C4-2B (cell line): ENCODE data around the gene BPGM.

Experiments
- H3K27ac ChIP-seq: fragments of 450-650 bp; 2 replicates; pipeline ENCODE4 v1.5.1; 2017
- CTCF ChIP-seq: fragments of 450-650 bp; conservative IDR thresholded peaks from 2 replicates; pipeline ENCODE4 v1.5.1; 2017; ENCODE audit warnings: mild to moderate bottlenecking
- ZFX ChIP-seq: fragments of 450-650 bp; IDR thresholded peaks from 2 replicates; pipeline ENCODE4 v1.6.1; 2017

Gene BPGM

GRCh38 chr7:134646425-134647305 lies at the start of gene BPGM:
TSS of gene BPGM (plus strand) at chr7:134646853. CDS start at chr7:134661508, 14,655 bp downstream.
- TF ChIP-seq ZFX (no peak; the same call in 1 of the 2 replicates), CTCF (peak; percentile 70)
- peak within 1 kb of the TSS; percentile 63 for H3K27ac ChIP-seq

GRCh38 chr7:134599371-134599770 lies 47.3 kb upstream of the BPGM start:
- TF ChIP-seq ZFX = no peak
- TF ChIP-seq CTCF = no peak
- H3K27ac ChIP-seq = no peak overlapping the region

GRCh38 chr7:134601459-134601858 lies 45.2 kb upstream of the BPGM start:
- TF ChIP-seq ZFX (no peak), CTCF (no peak)
- no peak overlapping the region for H3K27ac ChIP-seq

DNA sequence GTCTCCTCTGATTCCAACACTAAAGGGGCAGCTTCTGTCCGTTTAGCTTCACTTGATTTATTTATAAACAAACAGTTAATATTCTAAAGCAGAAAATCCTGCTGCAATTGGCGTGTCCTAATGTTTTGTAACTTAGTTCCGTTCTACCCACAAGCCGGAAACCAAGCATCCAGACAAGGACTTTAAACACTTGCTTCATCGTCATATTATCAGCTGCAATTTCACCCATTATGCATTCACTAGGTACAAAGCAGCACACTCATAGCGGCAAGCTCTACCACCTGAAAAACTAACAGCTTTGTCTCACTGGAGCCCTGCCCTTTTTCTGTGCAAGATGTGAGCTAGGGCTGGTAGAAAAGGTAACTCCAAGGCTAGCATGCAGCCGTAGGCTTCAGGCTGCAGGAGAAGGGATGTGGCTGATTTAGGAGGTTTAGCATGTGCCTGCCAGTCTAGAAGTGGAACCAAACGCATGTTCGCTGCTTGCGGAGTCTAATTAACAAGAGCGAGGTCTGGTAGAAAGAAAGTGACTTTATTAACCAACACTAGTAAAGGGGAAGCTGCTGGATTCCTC lies 43.7 kb upstream of the BPGM start:
- TF ChIP-seq ZFX = no peak
- TF ChIP-seq CTCF = no peak
- H3K27ac ChIP-seq = no peak overlapping the region

DNA sequence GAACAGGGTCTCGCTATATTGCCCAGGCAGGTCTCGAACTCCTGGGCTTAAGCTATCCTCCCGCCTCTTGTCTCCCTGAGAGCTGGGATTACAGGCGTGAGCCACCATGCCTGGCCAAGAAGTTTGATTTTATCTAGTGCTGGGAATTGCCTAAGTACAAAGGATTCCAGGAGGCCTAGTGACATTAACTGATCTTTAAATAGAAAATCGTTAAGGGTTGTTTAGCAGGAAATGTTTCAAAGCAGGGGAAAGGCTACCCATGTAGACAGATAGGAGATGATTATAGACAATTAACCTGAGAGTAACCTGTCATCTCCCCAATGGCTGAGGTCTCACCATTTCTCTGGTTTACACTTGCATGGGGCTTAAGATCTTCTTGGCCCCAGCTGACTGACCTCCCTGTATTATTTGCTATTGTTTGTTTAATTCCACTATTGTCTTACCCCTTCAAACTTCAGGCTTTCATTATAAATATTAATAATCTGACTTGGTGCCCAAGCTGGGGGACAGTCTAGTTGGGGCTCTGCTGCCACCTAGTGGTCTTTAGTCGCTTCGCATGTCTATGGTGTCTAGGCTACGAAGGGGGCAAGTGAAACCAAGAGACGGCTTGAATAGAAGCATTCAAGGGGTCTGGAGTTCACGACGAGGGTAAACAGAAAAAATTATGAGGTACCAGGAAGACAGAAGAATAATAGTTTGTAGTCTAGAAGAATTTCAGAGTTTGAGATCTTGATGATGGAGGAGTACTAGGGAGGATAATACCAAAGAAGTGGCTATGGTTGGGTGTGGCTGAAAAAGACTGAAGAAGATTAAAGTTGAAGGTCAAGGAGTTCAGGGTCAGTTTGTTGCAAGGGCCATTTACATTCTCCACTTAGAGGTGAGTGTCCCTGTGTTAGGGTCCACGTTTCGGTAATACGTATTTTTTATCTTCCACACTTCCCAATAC lies 40.4 kb upstream of the BPGM start:
- peak; percentile 99 for TF ChIP-seq CTCF
- TF ChIP-seq ZFX = no peak
- H3K27ac ChIP-seq = no peak overlapping the region

DNA sequence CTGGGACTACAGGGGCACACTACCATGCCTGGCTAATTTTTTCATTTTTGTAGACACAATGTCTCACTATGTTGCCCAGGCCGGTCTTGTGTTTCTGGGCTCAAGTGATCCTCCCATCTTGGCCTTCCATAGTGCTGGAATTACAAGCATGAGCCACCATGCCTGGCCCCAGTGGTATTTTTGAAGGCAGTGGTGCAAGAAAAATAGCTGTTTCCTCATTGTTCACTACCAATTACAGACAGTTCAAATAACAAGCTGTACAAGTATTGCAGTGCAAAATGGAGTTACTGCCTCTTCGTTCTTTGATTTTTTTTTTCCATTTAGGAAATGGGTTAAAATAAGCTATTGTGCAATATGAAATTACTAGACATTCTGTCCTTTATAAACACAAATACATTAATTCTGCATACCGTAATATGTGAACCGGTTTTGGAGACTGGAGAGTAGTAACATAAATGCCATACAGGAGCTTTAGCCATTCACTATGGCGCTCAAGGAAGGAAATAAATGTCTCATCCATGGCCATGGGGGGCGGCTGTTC lies 35.0 kb upstream of the BPGM start:
- no peak overlapping the region for H3K27ac ChIP-seq
- TF ChIP-seq ZFX (no peak), CTCF (no peak)
